Activated CD4-positive, alpha-beta T cell treated with anti-CD3 and anti-CD28 coated beads, Interleukin-2, amount 10 ng/mL, durations not matched to agents 7 days and 5 days (primary cell): Measurements from ENCODE around the gene MOB3B. TPM values are rescaled to one million over a fixed set of nuclear protein-coding genes. Genes with fewer than 3 reads are reported as not detected.

Experiments used
- CTCF ChIA-PET: fragments of 350-600 bp; sonication (Branson Sonifier 250); formaldehyde crosslinking; loops from one replicate; lab custom pipeline; 2021; ENCODE audit warnings: antibody characterized with exemption; lab: Charles Lee
- POLR2A ChIA-PET: fragments of 350-600 bp; sonication (Branson Sonifier 250); formaldehyde crosslinking; loops from one replicate; lab custom pipeline; 2021; ENCODE audit warnings: antibody characterized with exemption; lab: Charles Lee
- DNase-seq: peaks from one replicate; pipeline ENCODE4 v3.0.0-alpha.2; 2020
- H3K27ac Mint-ChIP-seq: one replicate; pipeline ENCODE4 v1.8.0; 2021; ENCODE audit warnings: mild to moderate bottlenecking, moderate library complexity, mixed read lengths
- H3K27me3 Mint-ChIP-seq: one replicate; pipeline ENCODE4 v1.8.0; 2021; ENCODE audit warnings: mixed read lengths
- H3K36me3 Mint-ChIP-seq: one replicate; pipeline ENCODE4 v1.8.0; 2021; ENCODE audit warnings: low read depth, mixed read lengths
- H3K4me1 Mint-ChIP-seq: one replicate; pipeline ENCODE4 v1.8.0; 2021; ENCODE audit warnings: mixed read lengths
- H3K4me3 Mint-ChIP-seq: one replicate; pipeline ENCODE4 v1.8.0; 2021; ENCODE audit warnings: mild to moderate bottlenecking, moderate library complexity, mixed read lengths
- H3K9me3 Mint-ChIP-seq: one replicate; pipeline ENCODE4 v1.8.0; 2021; ENCODE audit warnings: mixed read lengths
- total RNA-seq, 2 experiments: library from RNA; stranded (reverse); gene quantifications; one replicate each; pipeline ENCODE4 v1.2.3, GENCODE V29; 2021

Gene MOB3B
- total RNA-seq, 2 experiments from 2014 or later, result 0.62 to 0.71 TPM

GRCh38 chr9:27561685-27562084 is 32.1 kb upstream of the MOB3B start:
- no peak overlapping the region for H3K4me3 Mint-ChIP-seq
- H3K36me3 Mint-ChIP-seq, result peaks cover 35% of the 10 kb centered on the region
- peaks cover 31% of the 10 kb centered on the region for H3K4me1 Mint-ChIP-seq
- H3K9me3 Mint-ChIP-seq, result no peaks in the 10 kb centered on the region
- H3K27ac Mint-ChIP-seq, result no peak overlapping the region
- no peak for DNase-seq
- no peaks in the 10 kb centered on the region for H3K27me3 Mint-ChIP-seq
- CTCF ChIA-PET, result no interaction called here
- POLR2A ChIA-PET, result no interaction called here

DNA sequence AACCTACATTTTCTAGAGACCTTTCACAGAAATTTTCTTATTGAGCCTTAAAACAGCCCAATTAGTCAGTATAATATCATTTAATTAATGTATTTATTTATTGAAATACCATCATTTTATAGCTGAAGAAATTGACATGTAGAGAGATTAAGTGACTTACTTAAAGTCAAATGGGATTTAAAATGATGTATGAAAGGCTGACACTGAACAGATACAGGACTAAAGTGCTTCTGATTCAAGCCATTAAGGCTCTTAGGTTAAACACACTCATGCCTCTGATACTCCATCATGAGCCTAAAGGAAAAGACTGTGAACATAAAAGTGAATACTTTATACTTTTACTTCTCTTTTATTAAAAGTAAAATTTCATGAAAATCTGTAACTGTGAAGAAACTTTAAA is 30.8 kb upstream of the MOB3B start:
- Mint-ChIP-seq H3K27me3 (no peaks in the 10 kb centered on the region), H3K9me3 (no peaks in the 10 kb centered on the region), H3K4me3 (no peak overlapping the region), H3K27ac (no peak overlapping the region), H3K4me1 (peaks cover 20% of the 10 kb centered on the region), H3K36me3 (peaks cover 26% of the 10 kb centered on the region)
- ChIA-PET CTCF (interaction anchor here (1.0 to 1.1 kb wide), 2 partner anchors 12 to 31 kb away, joined by 3 read pairs; partner anchors contain the start of genes C9orf72 and MOB3B), POLR2A (no interaction called here)
- no peak for DNase-seq

DNA sequence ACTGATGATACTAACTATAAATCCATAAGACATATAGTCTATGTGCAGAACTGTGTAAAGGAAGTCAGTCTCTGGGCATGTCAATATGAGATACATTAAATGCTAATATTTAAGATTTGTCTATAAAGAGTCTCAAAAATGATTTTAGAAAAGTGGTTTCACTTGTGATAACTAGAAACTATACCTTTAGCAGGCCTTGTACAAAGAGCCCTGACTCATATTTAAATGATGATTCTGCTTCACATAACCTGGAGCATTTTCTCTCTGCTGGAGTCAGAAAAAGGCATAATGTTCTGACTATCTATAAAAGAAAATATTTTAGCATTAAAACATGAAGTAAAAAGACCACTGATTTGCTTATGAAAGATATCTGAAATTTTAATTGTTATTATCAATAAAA is 28.7 kb upstream of the MOB3B start:
- Mint-ChIP-seq H3K27ac (no peak overlapping the region), H3K36me3 (peaks cover 28% of the 10 kb centered on the region)
- CTCF ChIA-PET, result no interaction called here

GRCh38 chr9:27556470-27556869 is 26.9 kb upstream of the MOB3B start:
- no peak overlapping the region for H3K4me3 Mint-ChIP-seq
- no peak for DNase-seq
- no peaks in the 10 kb centered on the region for H3K9me3 Mint-ChIP-seq
- H3K36me3 Mint-ChIP-seq, result peaks cover 30% of the 10 kb centered on the region
- H3K27me3 Mint-ChIP-seq, result no peaks in the 10 kb centered on the region
- H3K27ac Mint-ChIP-seq, result no peak overlapping the region
- POLR2A ChIA-PET, result no interaction called here
- CTCF ChIA-PET, result interaction anchor here (0.7 to 1.0 kb wide), 2 partner anchors 17 to 19 kb away, joined by 3 read pairs; partner anchors contain the start of gene C9orf72
- no peaks in the 10 kb centered on the region for H3K4me1 Mint-ChIP-seq

More for the DNA sequence above, 28.7 kb upstream of the MOB3B start:
- H3K9me3 Mint-ChIP-seq, result no peaks in the 10 kb centered on the region
- H3K27me3 Mint-ChIP-seq, result no peaks in the 10 kb centered on the region
- no peak for DNase-seq
- POLR2A ChIA-PET, result no interaction called here
- H3K4me1 Mint-ChIP-seq, result peaks cover 2% of the 10 kb centered on the region
- no peak overlapping the region for H3K4me3 Mint-ChIP-seq

DNA sequence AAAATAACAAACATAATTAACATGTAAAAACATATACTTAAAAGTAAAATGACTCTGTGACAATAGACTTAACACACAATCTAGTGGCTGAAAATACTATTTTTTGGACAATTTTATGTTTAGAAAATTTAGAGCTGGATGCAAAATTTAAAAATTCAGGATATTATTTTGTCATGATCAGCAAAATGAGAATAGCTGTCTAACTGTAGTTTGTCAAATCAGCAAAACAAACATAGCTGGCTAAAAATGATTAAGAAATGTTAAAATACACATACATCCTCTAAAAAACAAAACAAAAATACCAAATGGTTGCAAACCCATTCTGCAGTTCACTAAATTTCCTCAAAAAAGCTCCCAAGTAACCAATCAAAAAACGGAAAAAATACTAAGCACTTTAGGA is 25.1 kb upstream of the MOB3B start:
- Mint-ChIP-seq H3K27ac (no peak overlapping the region), H3K9me3 (no peaks in the 10 kb centered on the region), H3K4me3 (no peak overlapping the region), H3K36me3 (peaks cover 26% of the 10 kb centered on the region), H3K27me3 (no peaks in the 10 kb centered on the region), H3K4me1 (no peaks in the 10 kb centered on the region)
- no peak for DNase-seq
- CTCF ChIA-PET, result no interaction called here
- POLR2A ChIA-PET, result no interaction called here

DNA sequence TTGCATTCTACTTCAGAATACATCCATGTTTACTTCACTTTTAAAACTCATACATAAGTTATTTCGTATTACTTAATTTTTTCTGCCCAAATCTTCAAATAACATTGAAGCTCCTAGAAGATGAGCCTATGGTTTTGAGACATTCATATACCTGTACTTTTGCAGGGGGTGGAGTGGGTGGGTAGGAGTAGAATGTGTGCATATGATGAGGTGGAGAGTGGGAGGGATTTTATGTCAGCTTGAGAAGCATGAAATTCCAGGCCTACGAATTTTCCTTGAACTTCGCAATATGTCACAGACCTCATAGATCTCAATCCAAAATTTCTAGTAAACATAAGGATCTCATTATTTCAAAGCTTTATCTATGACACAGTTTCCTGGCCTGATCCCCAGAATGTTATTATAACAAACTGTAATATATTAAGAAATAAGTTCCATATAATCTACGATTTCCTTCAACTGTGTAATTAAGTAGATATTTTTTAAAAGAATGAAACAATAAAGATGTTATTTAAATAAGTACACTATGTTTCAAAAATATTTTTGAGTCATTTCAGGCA is 19.7 kb upstream of the MOB3B start:
- DNase-seq, result no peak
- ChIA-PET POLR2A (no interaction called here), CTCF (no interaction called here)
- Mint-ChIP-seq H3K9me3 (no peaks in the 10 kb centered on the region), H3K27me3 (no peaks in the 10 kb centered on the region), H3K4me3 (no peak overlapping the region), H3K4me1 (no peaks in the 10 kb centered on the region), H3K36me3 (peaks cover 19% of the 10 kb centered on the region), H3K27ac (no peak overlapping the region)

- no peak overlapping the region for H3K4me3 Mint-ChIP-seq
- peaks cover 11% of the 10 kb centered on the region for H3K36me3 Mint-ChIP-seq
- H3K27me3 Mint-ChIP-seq, result no peaks in the 10 kb centered on the region
- H3K4me1 Mint-ChIP-seq, result no peaks in the 10 kb centered on the region
- ChIA-PET CTCF (interaction anchor here (0.6 to 1.6 kb wide), 3 partner anchors 64 to 539 kb away, joined by 3 to 6 read pairs (median 3); no protein-coding TSS in a partner anchor), POLR2A (no interaction called here)
- H3K9me3 Mint-ChIP-seq, result no peaks in the 10 kb centered on the region
- no peak for DNase-seq
- no peak overlapping the region for H3K27ac Mint-ChIP-seq
Observed at GRCh38 chr9:27548055-27548741, 18.6 kb upstream of the MOB3B start.

DNA sequence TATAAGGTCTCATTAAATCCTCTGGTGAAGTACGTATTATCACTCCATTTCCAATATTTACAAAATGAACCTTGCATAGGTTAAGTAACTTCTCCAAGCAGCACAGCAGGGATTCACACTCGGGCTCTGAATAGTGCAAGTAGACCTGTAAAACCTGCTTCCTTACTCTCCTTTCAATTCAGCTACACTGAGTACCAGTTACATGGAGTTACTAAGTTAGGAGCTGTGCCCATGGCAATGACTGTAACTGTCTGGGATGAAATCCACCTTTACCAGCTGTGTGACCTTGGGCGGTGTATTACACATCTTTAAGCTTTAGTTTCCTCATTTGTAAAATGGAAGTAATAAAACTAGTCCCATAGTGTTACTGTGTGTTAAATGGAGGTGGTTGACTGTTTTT is 15.9 kb upstream of the MOB3B start:
- H3K27me3 Mint-ChIP-seq, result no peaks in the 10 kb centered on the region
- no peak overlapping the region for H3K27ac Mint-ChIP-seq
- no peak for DNase-seq
- peaks cover 3% of the 10 kb centered on the region for H3K36me3 Mint-ChIP-seq
- no peaks in the 10 kb centered on the region for H3K9me3 Mint-ChIP-seq
- H3K4me3 Mint-ChIP-seq, result no peak overlapping the region
- ChIA-PET POLR2A (no interaction called here), CTCF (interaction anchor here (0.7 kb wide), 1 partner anchor 212 kb away, joined by 3 read pairs; no protein-coding TSS in a partner anchor)
- no peaks in the 10 kb centered on the region for H3K4me1 Mint-ChIP-seq

- peaks cover 3% of the 10 kb centered on the region for H3K36me3 Mint-ChIP-seq
- no peak for DNase-seq
- no peaks in the 10 kb centered on the region for H3K4me1 Mint-ChIP-seq
- ChIA-PET CTCF (no interaction called here), POLR2A (interaction anchor here (0.6 kb wide), 1 partner anchor 31 kb away, joined by 3 read pairs; no protein-coding TSS in a partner anchor)
- H3K9me3 Mint-ChIP-seq, result no peaks in the 10 kb centered on the region
- no peak overlapping the region for H3K4me3 Mint-ChIP-seq
- no peaks in the 10 kb centered on the region for H3K27me3 Mint-ChIP-seq
- no peak overlapping the region for H3K27ac Mint-ChIP-seq
Observed at GRCh38 chr9:27542508-27542907, 12.9 kb upstream of the MOB3B start.

DNA sequence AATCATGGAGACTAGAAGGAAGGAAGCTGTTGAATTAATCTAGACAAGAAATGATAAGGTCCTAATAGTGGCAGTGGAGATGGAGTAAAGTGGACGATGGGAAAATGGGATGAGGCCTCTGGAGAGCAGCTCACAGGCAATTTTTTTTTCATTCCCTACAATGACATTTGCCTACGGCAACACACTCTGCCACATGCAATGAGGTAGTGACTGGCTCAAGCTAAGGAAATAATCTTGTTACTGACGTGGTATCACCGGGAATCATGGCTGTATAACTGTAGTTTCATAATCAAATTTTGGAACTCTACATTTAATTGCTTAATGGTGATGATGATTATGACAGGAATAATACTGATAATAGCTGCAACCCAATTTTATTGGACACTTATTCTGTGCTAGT is 12.1 kb upstream of the MOB3B start:
- no peaks in the 10 kb centered on the region for H3K9me3 Mint-ChIP-seq
- CTCF ChIA-PET, result interaction anchor here (2.1 kb wide), 1 partner anchor 27 kb away, joined by 8 read pairs; no protein-coding TSS in a partner anchor
- no peak overlapping the region for H3K4me3 Mint-ChIP-seq
- H3K27ac Mint-ChIP-seq, result no peak overlapping the region
- H3K4me1 Mint-ChIP-seq, result no peaks in the 10 kb centered on the region
- H3K36me3 Mint-ChIP-seq, result peaks cover 3% of the 10 kb centered on the region
- no peaks in the 10 kb centered on the region for H3K27me3 Mint-ChIP-seq
- no peak for DNase-seq
- POLR2A ChIA-PET, result no interaction called here

DNA sequence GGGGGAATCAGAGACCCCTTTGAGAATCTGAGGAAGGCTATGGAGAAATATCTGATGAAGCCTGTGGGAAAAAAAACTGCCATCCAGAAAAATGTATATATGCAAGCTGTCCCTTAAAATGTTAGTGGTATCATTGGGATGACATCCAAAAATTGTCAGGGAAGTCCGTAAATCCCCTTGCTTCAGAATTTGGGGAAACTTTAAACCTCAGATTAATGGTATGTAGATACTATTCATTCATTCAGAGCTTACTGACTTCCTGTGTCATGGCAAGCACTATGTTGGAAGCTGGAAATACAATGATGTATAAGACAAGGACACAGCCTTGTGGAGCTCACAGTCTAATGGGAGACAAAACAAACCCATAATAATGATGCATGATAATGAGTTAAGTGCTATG is 10.9 kb upstream of the MOB3B start:
- H3K9me3 Mint-ChIP-seq, result no peaks in the 10 kb centered on the region
- no peak overlapping the region for H3K4me3 Mint-ChIP-seq
- ChIA-PET CTCF (interaction anchor here (2.1 kb wide), 1 partner anchor 26 kb away, joined by 8 read pairs; no protein-coding TSS in a partner anchor), POLR2A (no interaction called here)
- H3K4me1 Mint-ChIP-seq, result no peaks in the 10 kb centered on the region
- H3K27me3 Mint-ChIP-seq, result no peaks in the 10 kb centered on the region
- no peak for DNase-seq
- H3K27ac Mint-ChIP-seq, result no peak overlapping the region
- H3K36me3 Mint-ChIP-seq, result peaks cover 3% of the 10 kb centered on the region

- CTCF ChIA-PET, result interaction anchor here (2.1 kb wide), 1 partner anchor 25 kb away, joined by 8 read pairs; no protein-coding TSS in a partner anchor
Observed at GRCh38 chr9:27539479-27540441, 10.1 kb upstream of the MOB3B start.

More at GRCh38 chr9:27539479-27540441, 10.1 kb upstream of the MOB3B start:
- Mint-ChIP-seq H3K36me3 (peaks cover 3% of the 10 kb centered on the region), H3K9me3 (no peaks in the 10 kb centered on the region), H3K27ac (no peak overlapping the region), H3K4me1 (peaks cover 2% of the 10 kb centered on the region), H3K4me3 (no peak overlapping the region), H3K27me3 (no peaks in the 10 kb centered on the region)
- POLR2A ChIA-PET, result no interaction called here
- DNase-seq, result no peak
